Right ventricle myocardium inferior (tissue), 1 donor: ENCODE data around the gene SNRPD2. TPM values are rescaled to one million over a fixed set of nuclear protein-coding genes. Genes with fewer than 3 reads are reported as not detected.

Experiments used
- ATAC-seq: fragments of 200-7000 bp; cut with Tn5 transposase; one replicate; pipeline ENCODE4 v1.9.1; 2020; ENCODE audit warnings: mild to moderate bottlenecking, moderate library complexity
- DNase-seq: peaks from one replicate; pipeline ENCODE4 v3.0.0; 2021; ENCODE audit errors: missing footprints
- intact Hi-C: fragments of 100-400 bp; cut with DNase I; formaldehyde crosslinking; loops from one replicate; pipeline ENCODE4 v1.11.0; 2022
- microRNA-seq: library from miRNA; unstranded; fragments of <30 nt; microRNA quantifications from one replicate; pipeline ENCODE4 v1.2.0, GENCODE V29; 2020
- total RNA-seq: library from RNA; stranded (reverse); fragmentation: NEBNext Ultra II Directional; extraction: Animal tissue kit (Norgen Biotek cat#: 25700); gene quantifications from one replicate; pipeline ENCODE4 v1.2.1, GENCODE V29; 2021
- donor health status: DM: no; HTN: yes; CAD: no; lungs with severe emphysema.

Gene SNRPD2
- total RNA-seq, 1 donor from 2014 or later = 252 TPM

DNA sequence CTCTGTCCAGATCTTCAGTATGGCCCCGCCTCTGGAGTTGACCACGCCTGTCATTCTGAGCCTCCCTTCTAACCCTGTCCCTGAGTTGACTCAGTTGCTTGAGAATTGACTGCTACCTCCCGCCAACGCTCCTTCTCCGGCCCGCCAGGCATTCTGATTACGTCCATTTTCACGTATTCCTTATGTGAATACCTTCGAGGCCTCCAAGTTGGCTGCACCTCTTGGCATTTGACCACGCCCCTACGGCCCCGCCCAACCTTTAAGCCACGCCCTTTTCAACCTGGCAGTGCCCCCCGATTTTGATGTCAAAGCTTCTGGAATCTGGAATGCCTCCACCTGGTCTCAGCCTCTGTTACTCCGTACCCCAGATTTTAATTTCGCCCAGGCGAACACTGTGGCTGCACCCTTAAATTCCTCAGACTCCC, 50.9 kb downstream of the SNRPD2 start:
- no peak for ATAC-seq
- intact Hi-C loops = loop anchor here (1.0 to 10.0 kb wide), 4 partner anchors 34 to 216 kb away; partner anchors contain the start of genes ERCC1, PPM1N and RTN2
- no peak for DNase-seq

DNA sequence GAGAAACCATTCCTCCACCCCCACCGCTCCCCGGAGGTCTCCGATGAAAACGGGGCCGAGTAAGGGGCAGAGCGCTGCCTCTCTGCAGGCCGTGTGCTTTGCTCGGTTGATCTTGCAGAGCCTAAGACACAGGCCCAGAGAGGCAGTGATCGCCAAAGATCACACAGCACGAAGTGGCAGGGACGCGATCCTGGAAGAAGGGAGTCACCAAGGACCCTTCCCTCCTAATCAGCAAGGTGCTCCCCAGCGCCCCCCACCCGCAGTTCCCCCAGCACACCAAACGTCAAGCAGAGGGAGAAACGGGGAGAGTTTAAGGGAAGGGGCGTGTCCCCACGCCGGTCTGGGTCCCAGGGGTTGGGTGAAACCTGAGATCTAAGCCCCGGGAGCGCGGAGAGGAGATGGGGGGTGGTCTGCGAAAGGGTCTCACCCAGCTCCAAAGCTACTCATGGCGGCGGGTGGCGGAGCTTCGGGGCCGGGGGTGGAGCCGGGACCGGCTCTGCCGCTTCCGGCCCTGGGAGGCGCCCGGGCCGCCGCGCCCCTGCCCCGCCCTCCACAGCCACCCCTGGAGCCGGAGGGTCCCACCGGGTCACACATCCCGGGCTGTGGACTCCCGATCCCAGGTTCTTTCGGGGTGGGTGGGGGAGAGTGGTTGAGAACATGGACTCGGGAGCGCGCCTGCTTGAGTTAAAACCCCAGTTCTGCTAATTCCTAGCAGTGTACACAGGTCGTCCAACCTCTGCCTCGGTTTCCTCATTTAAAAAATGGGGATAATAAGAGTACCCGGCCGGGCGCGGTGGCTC, 52.6 kb downstream of the SNRPD2 start, which contains the start of gene EML2:
EML2 (minus strand) TSS at position 468 of the 800 bp plus-strand sequence; CDS start at position 447, 21 bp downstream.
- DNase-seq (peak; percentile 83), ATAC-seq (peak; percentile 53)
- intact Hi-C loops = no loop called here

DNA sequence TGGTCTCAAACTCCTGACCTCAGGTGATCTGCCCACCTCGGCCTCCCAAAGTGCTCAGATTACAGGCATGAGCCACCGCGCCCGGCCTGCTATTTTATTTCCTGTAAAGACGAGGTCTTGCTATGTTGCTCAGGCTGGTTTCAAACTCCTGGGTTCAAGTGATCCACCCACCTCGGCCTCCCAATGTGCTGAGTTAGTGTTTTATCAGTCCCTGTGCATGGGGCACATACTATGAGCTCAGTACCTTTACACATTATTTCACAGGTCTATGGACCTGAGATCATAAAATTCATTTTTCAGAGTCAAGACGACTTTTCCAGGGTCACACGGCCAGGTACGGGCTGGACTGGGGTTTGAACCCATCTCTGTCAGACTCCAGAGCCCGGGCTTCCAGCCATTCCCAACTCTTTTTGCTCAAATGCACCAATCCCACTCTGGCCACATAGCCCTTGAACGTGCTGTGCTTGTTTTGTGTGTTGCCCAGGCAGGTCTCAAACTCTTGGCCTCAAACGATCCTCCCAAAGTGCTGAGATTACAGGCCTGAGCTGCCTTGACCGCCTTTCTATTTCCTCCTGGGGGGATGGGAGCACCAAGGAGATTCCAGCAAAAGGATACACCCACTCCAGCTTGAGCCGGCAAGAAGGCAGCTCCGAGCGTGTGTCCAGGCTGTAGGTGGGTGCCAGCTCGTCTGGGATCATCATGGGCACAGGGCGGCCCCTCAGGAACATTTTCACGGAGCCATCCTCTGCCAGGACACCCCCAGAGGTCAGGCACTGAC, 53.7 kb downstream of the SNRPD2 start:
- ATAC-seq (no peak), DNase-seq (no peak)
- intact Hi-C loops = no loop called here

Small RNA genes within 50 kb of the gene (microRNA-seq; reads per million reads assigned to microRNA genes)
- gene MIR330 (56.0 reads per million, percentile 45 among the genes with 10 or more reads in this experiment), gene MIR642A (not detected), gene MIR642B (not detected)

Other genes with a start within 250 kb of the SNRPD2 start
- gene FOSB, start 224.0 kb downstream of the SNRPD2 start, total RNA-seq = 0.32 TPM
- 30.6 TPM for gene RTN2, start 194.9 kb downstream of the SNRPD2 start, total RNA-seq
- 0.65 TPM for gene PPM1N, start 193.5 kb downstream of the SNRPD2 start, total RNA-seq
- 49.0 TPM for gene VASP, start 184.5 kb downstream of the SNRPD2 start, total RNA-seq
- 24.5 TPM for gene OPA3, start 107.2 kb downstream of the SNRPD2 start, total RNA-seq
- 5.4 TPM for gene GPR4, start 89.7 kb downstream of the SNRPD2 start, total RNA-seq
- gene EML2, start 52.6 kb downstream of the SNRPD2 start, total RNA-seq = 39.1 TPM
- gene GIPR, start 23.7 kb downstream of the SNRPD2 start, total RNA-seq = 5.0 TPM
- 1.5 TPM for gene QPCTL, start 713 bp upstream of the SNRPD2 start, total RNA-seq
- 13.1 TPM for gene FBXO46, start 38.9 kb upstream of the SNRPD2 start, total RNA-seq
- not detected for gene MEIOSIN, start 41.5 kb upstream of the SNRPD2 start, total RNA-seq
- gene SIX5, start 77.3 kb upstream of the SNRPD2 start, total RNA-seq = 22.3 TPM
- gene DMPK, start 90.5 kb upstream of the SNRPD2 start, total RNA-seq = 233 TPM
- 52.0 TPM for gene DMWD, start 100.9 kb upstream of the SNRPD2 start, total RNA-seq
- gene RSPH6A, start 123.4 kb upstream of the SNRPD2 start, total RNA-seq = not detected
- 29.9 TPM for gene SYMPK, start 171.2 kb upstream of the SNRPD2 start, total RNA-seq
- gene FOXA3, start 172.4 kb upstream of the SNRPD2 start, total RNA-seq = not detected
- 19.9 TPM for gene IRF2BP1, start 194.2 kb upstream of the SNRPD2 start, total RNA-seq
- gene MYPOP, start 210.7 kb upstream of the SNRPD2 start, total RNA-seq = 16.0 TPM
- not detected for gene NANOS2, start 222.8 kb upstream of the SNRPD2 start, total RNA-seq